HL-60/S4 treated with retinoic acid at 250 ng/mL for 4 days and 3 days (cell line): ENCODE results near the gene CDC37.

Experiments used
- in situ Hi-C: fragments of 300-500 bp; cut with MboI; formaldehyde crosslinking; loops from 2 replicates; pipeline ENCODE4 v1.7.0; 2022; ENCODE audit warnings: low sequenced_read_pairs

CDC37 gene

DNA sequence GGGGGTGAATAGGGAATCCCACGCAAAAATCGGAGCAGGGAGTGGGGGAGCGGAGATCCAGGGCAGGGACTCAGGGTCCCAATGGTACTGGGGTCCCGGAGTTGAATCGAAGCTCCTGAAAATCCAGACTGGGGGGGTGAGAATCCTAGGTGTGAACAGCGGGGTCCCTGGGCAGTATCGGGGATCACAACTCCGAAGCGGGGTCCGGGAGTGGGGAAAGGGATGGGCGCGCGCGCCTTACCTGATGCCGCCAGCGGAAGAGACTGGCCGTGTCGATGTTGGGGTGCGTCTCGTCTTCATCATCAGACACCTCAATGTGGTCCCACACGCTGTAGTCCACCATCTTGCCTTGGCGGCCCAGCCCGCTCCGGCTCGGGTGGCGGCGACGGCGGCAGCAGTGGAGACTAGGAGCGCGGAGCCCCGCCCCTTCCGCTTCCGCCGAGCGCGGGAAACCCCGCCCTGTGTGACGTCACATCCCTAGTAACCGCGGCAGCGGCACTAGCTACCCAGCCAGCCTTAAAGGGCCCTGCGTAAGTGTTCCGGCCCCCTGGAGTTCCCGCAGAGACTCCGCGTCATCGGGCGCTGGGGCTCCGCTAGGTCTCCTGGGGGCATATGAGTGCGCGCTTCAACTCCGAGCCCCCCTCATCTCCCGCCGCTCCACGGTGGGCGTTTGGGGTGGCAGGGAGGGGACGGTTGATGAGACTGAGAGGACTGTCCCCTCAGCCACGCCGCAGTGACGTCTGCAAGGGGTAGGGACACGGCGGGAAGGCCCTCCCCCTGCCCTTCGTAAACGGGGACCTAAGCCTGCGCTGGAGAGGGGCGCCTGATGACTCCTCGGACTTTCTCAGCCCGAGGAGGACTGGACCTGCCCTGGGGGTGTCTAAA, at the start of gene CDC37:
TSS of gene CDC37 (minus strand) at position 406 of the 885 bp plus-strand sequence. CDS start at position 343, 63 bp downstream.
- in situ Hi-C loops, result no loop called here

DNA sequence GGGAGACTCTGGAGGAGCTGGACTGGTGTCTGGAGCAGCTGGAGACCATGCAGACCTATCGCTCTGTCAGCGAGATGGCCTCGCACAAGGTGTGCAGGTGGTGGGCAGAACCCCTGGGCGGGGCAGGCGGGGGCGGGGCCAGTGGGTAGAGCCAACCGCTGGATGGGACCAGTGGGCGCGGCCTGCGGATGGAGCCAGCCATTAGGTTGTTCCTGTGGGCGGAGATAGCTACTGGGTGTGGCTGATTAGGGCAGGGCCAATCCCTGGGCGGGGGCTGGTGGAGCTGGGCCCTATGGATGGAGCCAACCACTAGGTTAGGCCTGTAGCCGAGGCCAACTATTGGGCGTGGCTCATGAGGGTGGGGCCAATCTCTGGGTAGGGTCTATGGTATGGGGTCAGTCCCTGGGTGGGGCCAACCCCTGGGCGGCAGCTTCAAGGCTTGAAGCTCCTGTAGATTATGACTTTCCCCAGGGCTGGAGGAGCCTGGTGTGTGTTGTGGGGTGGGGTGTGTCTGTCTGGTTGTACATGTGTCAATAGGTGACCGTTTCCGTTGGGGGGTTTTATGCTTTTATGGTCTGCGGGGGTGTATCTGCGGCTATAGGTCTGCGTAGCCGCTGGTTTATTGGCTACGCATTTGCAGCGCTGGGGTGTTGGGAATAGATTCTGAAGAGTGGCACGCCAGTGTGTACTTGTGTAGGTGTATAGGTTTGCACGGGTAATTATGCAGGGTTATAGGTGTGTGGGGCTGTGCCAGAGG, 47.7 kb upstream of the CDC37 start:
- in situ Hi-C loops, result no loop called here

DNA sequence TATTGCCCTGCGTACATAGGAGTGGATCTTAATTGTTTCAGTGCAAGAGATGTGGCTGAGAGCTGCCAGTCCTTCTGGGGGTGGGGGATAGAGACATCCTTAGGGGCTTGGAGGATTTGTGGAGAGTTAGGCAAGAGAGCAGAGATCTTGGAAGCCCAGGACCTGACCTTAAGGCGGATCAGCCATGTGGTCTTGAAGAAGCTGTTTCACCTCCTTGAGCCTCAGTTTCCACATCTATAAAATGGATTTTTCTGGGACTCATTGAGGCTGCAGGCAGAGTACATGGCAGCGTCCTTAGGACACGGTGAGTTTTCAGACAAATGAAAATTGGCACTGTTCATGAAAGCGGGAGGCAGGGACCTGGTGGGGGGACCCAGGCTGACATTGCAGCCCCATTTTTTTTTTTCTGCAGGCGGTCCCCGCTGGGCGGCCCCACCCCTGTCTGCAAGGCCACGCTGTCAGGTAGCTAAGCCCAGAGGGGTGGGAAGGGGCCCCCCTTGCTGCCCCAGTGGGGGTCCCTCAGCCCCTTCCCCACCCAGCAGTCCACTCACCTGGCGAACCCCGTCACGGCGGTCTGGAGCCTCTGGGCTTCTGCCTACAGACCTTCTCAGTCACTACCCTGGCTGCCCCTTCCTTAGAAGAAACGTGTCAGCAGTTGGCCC, 47.0 kb upstream of the CDC37 start:
- in situ Hi-C loops, result no loop called here

DNA sequence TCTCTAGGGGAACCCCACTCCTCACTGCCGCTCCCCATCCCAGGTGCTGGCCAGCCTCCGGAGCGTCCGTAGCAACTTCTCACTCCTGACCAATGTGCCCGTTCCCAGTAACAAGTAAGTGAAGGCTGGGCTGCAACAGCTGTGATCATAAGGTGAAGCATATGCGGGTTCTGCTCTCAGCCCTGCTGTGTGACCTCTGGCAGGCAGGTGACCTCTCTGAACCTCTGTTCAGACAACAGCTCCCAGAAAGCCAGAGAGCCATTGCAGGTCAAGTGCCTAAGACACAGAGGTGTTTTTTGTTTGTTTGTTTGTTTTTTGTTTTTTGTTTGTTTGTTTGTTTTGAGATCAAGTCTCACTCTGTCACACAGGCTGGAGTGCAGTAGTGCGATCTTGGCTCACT, 45.7 kb upstream of the CDC37 start:
- in situ Hi-C loops, result no loop called here

DNA sequence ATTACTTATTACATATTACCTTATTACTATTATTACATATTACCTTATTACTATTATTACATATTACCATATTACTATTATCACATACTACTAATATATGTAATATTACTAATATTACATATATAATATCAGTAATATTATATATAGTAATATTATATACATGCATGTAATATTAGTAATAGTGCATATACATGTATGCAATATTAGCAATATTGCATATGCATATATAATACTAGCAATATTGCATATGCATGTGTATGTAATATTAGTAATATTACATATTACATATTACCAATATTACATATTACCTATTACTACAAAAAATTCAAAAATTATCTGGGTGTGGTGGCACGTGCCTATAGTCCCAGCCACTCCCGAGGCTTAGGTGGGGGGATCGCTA, 39.4 kb upstream of the CDC37 start:
- in situ Hi-C loops, result no loop called here

DNA sequence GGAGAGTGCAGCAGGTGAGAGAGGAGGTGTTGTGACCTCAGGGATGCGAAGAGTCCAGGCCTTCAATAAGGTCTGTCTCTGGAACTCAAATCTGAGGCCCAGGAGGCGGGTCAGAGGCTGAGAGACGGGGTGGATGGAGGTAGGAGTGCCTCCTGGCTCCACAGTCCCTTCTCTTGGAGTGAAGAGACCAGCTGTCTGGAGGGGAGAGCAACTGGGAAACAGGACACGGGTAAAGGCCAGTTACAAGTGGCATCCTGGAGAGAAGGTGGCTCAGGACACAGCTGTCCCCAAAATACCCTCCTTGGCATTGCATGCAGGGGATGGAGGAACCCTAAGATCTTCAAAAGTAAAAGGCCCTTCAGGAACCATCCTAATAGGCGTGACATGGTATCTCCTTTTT, 36.2 kb upstream of the CDC37 start:
- in situ Hi-C loops, result no loop called here

DNA sequence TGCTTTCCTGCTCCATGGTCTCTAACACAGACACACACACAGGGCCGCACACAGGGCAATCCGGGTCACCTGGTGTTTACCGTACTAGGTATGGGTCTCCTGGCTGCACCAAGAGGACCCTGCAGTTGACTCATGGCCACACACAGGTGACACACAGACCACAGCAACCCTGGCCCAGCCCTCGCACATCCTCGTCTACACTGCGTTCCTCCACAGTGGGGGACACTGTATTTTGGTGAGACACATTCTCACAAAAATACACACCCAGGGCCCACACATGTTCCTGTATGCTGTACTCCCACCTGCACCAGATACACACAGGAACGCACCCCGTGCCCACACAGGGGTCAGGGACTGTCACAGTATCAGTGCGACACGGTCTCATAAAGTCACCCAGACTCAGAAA, 29.8 kb upstream of the CDC37 start:
- in situ Hi-C loops, result no loop called here

DNA sequence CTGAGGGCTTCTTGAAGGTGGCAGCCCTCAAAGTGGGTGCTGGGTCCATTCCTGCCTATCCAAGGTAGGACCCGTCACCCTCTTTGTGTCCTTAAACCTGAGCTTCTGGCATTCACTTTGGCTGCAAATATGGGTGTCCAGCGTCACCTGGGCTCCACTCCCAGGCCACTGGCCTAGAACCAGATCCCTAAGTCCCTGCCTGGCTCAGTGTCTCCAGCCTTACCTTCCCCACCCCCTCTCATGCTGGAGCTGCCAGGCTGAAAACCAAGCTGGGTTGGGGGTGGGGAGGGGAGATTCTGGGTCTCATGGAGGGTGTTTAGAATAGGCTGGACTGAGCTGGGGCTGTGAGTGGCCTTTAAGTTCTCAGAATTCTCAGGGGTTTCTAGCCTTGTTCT, 29.4 kb upstream of the CDC37 start:
- in situ Hi-C loops, result no loop called here

DNA sequence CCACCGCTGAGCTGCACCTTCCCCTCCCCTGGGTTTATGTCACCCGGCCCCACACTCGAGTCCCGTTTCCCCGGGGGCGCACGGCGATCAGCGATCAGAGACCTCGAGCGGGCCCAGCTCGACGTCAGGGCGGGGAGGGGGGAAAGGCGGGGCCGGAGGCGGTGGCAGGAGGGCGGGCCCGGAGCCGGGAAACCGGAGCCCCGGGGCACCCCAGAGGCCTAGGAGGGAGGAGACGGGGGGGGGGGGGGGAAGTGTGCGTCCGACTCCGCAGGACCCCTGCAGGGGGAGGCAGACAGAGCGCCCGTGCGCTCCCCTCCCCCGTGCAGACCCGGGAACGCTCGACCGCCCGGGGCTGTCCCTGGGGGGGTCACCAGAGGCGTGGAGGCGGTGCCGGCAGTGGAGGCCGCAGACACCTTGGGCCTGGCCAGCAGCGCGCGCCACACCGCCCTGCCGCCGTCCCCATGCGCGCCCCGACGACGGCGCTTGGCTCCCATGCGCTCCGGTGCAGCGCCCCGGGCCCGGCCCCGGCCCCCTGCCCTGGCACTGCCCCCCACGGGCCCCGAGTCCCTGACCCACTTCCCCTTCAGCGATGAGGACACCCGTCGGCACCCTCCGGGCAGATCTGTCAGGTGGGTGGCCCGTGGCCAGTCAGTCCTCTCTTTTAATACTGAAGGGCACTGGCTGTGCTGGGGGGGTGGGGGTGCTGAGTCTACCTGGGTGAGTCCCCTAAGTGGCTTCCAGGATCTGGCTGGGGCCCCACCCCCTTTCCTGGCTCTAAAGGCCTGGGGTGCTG, 28.8 kb upstream of the CDC37 start:
- in situ Hi-C loops, result no loop called here

DNA sequence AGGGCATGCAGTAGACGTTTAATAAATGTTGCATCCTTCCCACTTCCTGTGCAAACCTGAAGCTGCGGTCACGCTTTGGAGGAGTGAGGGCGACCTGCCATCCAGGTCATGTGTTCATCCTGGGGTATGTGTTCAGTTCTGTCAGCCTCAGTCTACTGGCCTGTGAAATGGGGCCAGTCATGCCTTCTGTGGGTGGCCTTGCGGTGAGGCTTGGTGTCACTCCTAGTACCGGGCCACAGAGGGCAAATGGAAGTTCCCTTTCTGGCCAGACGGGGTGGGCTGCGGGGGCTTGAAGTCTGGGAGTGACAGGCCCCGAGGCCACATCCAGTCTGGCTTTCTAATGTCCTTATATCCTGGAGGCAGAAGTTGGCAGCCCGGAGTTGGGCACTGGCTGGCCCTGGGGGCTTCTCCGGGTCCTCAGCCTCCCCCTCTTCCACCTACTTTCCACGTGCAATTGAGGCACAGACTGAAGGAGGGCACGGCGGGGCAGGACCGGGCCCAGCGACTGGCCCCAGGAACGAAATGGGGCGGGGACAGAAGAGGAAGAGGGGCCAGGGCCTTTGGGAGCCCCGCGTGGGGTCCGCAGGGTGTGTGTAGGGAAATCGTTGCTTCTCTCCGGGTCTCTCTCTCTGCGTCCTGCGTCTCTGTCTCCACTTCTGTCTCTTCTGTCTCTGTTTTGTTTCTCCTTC, 28.1 kb upstream of the CDC37 start:
- in situ Hi-C loops, result no loop called here

DNA sequence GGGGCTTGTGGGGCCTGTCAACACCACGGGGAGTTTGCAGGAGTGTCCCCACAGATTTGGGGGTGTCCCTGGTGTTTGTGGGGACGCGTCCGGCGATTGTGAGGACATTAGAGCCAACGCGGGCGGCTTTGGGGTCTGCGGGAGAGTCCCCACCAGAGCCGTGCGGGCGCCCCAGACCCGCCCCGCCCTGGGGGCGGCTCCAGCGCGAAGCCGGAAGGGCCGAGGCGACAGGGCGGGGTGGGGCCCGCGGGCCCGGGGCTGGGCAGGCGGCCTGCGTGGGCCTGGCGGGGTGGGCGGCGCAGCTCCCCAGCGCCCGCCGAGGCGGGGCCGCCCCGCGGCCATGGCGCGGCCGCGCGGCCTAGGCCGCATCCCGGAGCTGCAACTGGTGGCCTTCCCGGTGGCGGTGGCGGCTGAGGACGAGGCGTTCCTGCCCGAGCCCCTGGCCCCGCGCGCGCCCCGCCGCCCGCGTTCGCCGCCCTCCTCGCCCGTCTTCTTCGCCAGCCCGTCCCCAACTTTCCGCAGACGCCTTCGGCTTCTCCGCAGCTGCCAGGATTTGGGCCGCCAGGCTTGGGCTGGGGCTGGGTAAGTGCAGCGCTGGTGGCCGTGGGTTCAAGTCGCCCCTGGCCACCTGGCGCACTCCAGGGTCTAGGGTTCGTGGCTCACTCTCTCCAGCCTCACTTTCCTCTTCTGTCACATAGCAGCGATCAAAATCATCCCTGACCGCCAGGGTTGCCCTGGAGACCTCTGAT, 27.3 kb upstream of the CDC37 start:
- in situ Hi-C loops, result no loop called here

DNA sequence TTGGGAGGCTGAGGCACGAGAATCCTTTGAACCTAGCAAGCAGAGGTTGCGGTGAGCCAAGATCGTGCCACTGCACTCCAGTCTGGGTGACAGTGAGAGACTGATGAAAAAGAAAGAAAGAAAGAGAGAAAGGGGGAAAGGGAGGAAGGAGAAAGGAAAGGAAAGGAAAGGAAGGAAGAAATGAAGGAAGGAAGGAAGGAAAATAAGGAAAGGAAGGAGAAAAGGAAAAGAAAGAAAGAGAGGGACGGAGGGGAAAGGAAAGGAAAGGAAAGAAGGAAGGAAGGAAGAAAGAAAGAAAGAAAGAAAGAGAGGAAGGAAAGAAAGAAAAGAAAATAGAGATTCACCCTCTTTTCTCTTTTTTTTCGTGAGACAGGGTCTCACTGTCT, 25.6 kb upstream of the CDC37 start:
- in situ Hi-C loops, result no loop called here

DNA sequence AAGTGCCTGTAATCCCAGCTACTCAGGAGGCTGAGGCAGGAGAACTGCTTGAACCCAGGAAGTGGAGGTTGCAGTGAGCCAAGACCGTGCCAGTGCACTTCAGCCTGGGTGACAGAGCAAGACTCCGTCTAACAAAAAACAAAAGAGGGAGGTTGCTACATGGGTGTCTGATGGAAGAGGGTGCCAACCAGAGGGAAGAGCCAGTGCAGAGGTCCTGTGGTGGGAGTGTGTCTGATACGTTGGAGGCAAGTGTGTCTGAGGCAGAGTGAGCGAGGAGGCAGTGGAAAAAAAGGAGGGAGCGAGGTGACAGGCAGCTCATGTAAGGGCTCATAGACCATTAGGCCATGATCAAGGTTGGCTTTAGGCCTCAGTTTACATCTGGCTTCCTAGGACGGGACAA, 23.8 kb upstream of the CDC37 start:
- in situ Hi-C loops, result no loop called here

DNA sequence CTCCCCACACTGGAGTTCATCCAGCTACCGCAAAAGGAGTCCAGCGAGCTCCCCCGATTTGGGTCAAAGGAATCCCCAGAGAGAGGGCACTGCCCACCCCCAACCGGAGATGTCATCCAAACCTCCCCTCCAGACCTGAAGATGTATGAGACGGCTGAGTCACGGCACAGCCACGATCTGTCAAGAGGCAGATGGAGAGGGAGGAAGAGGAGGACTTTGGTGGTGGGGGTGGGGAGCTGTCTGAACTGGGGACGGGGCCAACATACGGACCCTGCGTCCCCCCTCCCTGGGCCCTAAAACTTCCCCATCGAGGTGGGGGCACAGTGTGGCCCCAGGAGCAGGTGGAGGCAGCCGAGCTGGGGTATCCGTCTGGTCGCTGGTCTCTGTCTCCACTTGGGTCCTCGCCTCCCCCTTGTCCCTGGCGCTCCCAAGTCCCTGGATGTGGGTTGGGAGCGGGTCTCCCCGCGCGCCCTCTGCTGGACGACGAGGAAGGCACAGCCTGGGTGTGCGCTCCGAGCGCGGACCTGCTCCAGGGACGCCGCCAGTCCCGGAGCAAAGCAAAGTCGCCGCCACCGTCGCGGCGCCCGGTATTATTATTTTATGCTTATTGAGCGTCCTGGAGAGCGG, 20.8 kb upstream of the CDC37 start:
- in situ Hi-C loops, result no loop called here

DNA sequence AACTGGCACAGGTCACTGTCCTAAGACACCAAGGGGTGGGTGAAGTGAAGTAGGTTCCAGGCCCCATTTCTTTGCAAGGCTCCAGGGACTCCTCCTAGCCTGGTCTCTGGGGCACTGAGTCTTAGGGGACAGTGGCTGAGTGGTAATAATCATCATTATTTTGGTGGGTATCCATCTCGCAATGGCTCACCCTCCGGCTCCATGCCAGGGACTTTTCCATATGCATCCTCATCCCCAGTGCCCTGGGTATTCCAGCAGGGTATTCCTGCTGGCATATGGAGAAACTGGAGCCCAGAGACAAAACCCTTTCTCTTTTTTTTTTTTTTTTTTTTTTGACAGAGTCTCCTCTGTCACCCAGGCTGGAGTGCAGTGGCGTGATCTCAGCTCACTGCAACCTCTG, 19.5 kb upstream of the CDC37 start:
- in situ Hi-C loops, result no loop called here

DNA sequence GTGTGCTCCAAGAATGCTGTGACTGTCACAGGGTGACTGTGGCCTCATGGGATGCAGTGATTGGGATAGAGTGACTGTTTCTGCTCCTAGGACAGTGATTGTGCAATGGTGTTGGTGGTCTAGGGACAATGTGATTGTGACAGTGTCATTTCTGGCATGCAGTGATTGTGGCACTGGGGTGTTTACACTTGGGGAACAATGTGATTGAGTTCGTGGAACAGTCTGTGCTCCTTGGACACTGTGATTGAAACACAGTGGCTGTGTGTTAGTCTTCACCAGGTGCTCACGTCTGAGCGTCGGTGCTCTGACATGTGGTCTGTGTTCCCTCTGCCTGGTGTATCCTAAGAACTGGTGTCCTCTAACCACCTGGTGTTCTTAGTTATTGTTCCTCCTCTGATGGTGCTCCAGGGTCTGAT, 18.7 kb upstream of the CDC37 start:
- in situ Hi-C loops, result no loop called here

DNA sequence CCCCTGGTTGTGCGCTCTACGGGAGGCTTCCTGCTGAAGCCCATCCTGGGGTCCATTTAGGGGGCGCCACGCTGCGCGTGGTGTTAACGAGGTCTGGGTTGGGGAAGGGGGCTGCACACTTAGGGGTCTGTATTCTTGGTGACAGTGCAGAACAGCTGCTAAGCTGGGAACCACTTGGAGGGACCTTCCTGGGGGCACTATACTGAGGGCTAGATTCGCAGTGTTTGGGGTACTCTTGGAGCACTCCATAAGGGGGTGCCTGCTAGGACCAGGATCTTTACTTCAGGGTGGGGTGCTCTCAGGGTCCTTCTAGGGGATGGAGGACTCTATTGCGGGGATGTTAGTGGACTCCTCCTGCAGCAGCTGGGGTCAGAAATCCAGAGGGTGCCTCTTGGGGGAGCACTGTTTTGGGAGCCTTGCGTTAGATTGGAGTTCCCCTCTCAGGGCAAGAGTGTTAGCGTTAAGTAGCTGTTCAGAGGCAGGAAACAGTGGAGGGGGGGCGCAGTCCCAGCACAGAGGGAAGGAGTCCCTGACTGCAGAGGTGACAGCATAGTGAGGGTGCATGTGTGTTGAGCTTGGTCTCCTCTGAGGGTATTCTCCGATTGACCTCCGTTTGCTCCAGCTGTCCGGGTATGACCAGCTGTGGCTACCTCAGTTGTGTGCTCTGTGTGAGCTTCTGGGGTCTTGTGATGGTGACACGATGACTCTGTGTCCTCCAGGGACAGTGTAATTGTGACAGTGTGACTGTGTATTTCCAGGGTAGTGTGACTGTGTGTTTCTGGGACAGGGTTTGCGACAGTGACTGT, 18.1 kb upstream of the CDC37 start:
- in situ Hi-C loops, result no loop called here
